GM18951 (cell line): ENCODE measurements around the gene USP21.

ENCODE experiments used
- POLR2A ChIP-seq: IDR thresholded peaks from 4 replicates; pipeline ENCODE4 v1.6.1; 2011; ENCODE audit warnings: mild to moderate bottlenecking; ENCODE audit not compliant: insufficient read length, insufficient read depth; ENCODE audit errors: extremely low read depth
- in situ Hi-C: fragments of 300-500 bp; cut with MboI; formaldehyde crosslinking; loops from one replicate; pipeline ENCODE4 v1.12.0; 2022; ENCODE audit warnings: low sequenced_read_pairs, mixed read lengths, inconsistent platforms; ENCODE audit not compliant: unreplicated experiment

The USP21 gene

GRCh38 chr1:161196111-161196510, 36.8 kb downstream of the USP21 start:
- TF ChIP-seq POLR2A: no peak
- in situ Hi-C loops: no loop called here

GRCh38 chr1:161196521-161197451, 37.5 kb downstream of the USP21 start:
- TF ChIP-seq POLR2A: no peak
- in situ Hi-C loops: no loop called here

GRCh38 chr1:161197560-161198193, 38.4 kb downstream of the USP21 start:
- TF ChIP-seq POLR2A: no peak
- in situ Hi-C loops: no loop called here

- TF ChIP-seq POLR2A: no peak
- in situ Hi-C loops: no loop called here
Observed at GRCh38 chr1:161198194-161198896, 39.0 kb downstream of the USP21 start.

- TF ChIP-seq POLR2A: no peak
- in situ Hi-C loops: no loop called here
Observed at GRCh38 chr1:161198897-161199431, 39.7 kb downstream of the USP21 start, which contains the start of gene ADAMTS4. TSS of gene ADAMTS4 (minus strand) at chr1:161199054. CDS start at chr1:161198627, 427 bp downstream.

- in situ Hi-C loops: no loop called here
- no peak for TF ChIP-seq POLR2A
Observed at GRCh38 chr1:161199506-161200139, 40.3 kb downstream of the USP21 start.

GRCh38 chr1:161200421-161200991, 41.2 kb downstream of the USP21 start:
- in situ Hi-C loops: no loop called here
- no peak for TF ChIP-seq POLR2A

GRCh38 chr1:161200992-161201835, 41.9 kb downstream of the USP21 start:
- TF ChIP-seq POLR2A: no peak
- in situ Hi-C loops: no loop called here

GRCh38 chr1:161201836-161202712, 42.8 kb downstream of the USP21 start, which contains the start of gene NDUFS2:
TSS of gene NDUFS2 (plus strand) at chr1:161202367. CDS start at chr1:161202386, 19 bp downstream.
- in situ Hi-C loops: no loop called here
- peak; percentile 90 for TF ChIP-seq POLR2A

GRCh38 chr1:161206411-161207140, 47.3 kb downstream of the USP21 start:
- TF ChIP-seq POLR2A: no peak
- in situ Hi-C loops: no loop called here

GRCh38 chr1:161207173-161207572, 47.9 kb downstream of the USP21 start:
- in situ Hi-C loops: no loop called here
- no peak for TF ChIP-seq POLR2A
